Esophagus (tissue), 2 donors: ENCODE results near the gene DGUOK. TPM values are rescaled to one million over a fixed set of nuclear protein-coding genes. Genes with fewer than 3 reads are reported as not detected.

Experiments used
- H3K27ac ChIP-seq, 2 donors: one replicate each; pipeline ENCODE4 v1.5.1; 2013; ENCODE audit warnings: low read depth in 2 of 2, mild to moderate bottlenecking in 2 of 2, inconsistent platforms in 1 of 2, low read length in 1 of 2, moderate library complexity in 1 of 2
- H3K27me3 ChIP-seq, 2 donors: one replicate each; pipeline ENCODE4 v1.6.1; 2013; ENCODE audit warnings: low read length in 2 of 2, control low read depth in 1 of 2, mild to moderate bottlenecking in 1 of 2; ENCODE audit not compliant: insufficient read depth in 2 of 2, control insufficient read depth in 1 of 2
- H3K36me3 ChIP-seq, 2 donors: one replicate each; pipeline ENCODE4 v1.6.1; 2013; ENCODE audit warnings: low read length in 1 of 2; ENCODE audit not compliant: control insufficient read depth in 2 of 2, insufficient read depth in 2 of 2
- H3K4me1 ChIP-seq, 2 donors: one replicate each; pipeline ENCODE4 v1.6.1; 2013; ENCODE audit warnings: low read length in 1 of 2; ENCODE audit not compliant: control insufficient read depth in 2 of 2, insufficient read depth in 2 of 2
- H3K4me3 ChIP-seq, 2 donors: one replicate each; pipeline ENCODE4 v1.5.1; 2013; ENCODE audit warnings: low read length in 2 of 2, mild to moderate bottlenecking in 2 of 2, low read depth in 1 of 2, moderate library complexity in 1 of 2
- H3K9me3 ChIP-seq, 2 donors: one replicate each; pipeline ENCODE4 v1.6.1; 2013; ENCODE audit warnings: mild to moderate bottlenecking in 2 of 2, low read depth in 1 of 2, low read length in 1 of 2, moderate library complexity in 1 of 2; ENCODE audit not compliant: control insufficient read depth in 2 of 2, insufficient read depth in 1 of 2
- WGBS, 2 donors: extraction: QIAGEN DNeasy Blood & Tissue Kit; methylation state at CpG; one replicate each; pipeline ENCODE4 v1.1.7; 2013; 5-methylcytosine and 5-hydroxymethylcytosine counted together
- polyA plus RNA-seq, 2 donors: library from polyadenylated mRNA; stranded (reverse); fragments of 200-250 nt; gene quantifications; one replicate each; pipeline ENCODE4 v1.2.3, GENCODE V29; 2013
- donor health status: healthy with polysubstance abuse.
- donor health status: Bipolar disorder and iron deficiency.

The DGUOK gene
- polyA plus RNA-seq, 2 donors, result 42.8 to 45.6 TPM

DNA sequence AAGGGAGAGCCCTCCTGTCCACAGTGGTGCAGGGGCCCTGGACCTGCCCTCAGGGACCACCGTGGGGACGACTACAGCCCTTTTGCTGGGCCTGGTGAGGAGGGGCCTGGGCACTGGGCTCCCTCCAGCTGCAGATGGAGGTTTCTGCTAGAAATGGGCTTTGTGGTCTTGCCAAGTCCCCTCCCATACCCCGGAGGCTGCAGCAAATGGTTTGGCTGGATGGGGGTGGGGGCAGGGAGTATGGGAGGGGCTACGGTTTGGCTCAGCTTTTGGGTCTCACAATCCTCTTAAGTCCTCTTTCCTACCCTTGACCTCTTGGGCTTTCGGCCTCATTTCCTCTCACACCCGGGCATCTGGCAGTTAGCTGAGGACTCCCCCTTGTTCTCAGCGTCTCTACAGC, 79.8 kb downstream of the DGUOK start:
- Histone ChIP-seq H3K4me1 (peaks cover 17 to 39% of the 10 kb centered on the region in 2 donors), H3K27me3 (no peaks in the 10 kb centered on the region), H3K4me3 (no peak overlapping the region), H3K36me3 (peaks cover 0 to 8% of the 10 kb centered on the region in 2 donors), H3K27ac (no peak overlapping the region), H3K9me3 (no peaks in the 10 kb centered on the region)
- 28 to 36% methylated on average over 7 of the region's 7 CpGs for WGBS, 2 donors

DNA sequence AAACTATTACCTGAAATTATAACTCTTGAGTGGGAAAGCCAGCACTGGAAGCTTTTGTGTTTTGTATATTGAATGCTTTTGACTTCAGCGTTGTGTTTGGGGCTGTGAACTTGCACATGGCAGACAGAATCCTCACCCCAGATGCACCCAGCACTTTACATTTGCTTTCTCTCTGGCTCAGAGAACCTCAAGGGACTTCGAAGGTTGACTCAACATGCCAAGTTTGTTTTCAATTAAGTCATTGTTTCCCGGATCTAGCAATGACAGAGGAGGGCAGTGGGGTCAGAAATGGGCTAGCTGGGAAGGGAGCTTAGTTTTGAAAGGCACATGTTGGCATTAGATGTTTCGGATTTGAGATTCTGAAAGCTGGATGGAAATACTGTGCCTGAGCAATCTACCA, 80.4 kb downstream of the DGUOK start:
- no peak overlapping the region for H3K27ac ChIP-seq
- 56 to 60% methylated on average over 4 of the region's 4 CpGs for whole genome bisulfite sequencing, 2 donors
- no peak overlapping the region for H3K4me3 ChIP-seq
- peaks cover 14 to 33% of the 10 kb centered on the region in 2 donors for H3K4me1 ChIP-seq
- H3K36me3 ChIP-seq, result peaks cover 0 to 8% of the 10 kb centered on the region in 2 donors
- H3K9me3 ChIP-seq, result no peaks in the 10 kb centered on the region
- no peaks in the 10 kb centered on the region for H3K27me3 ChIP-seq

DNA sequence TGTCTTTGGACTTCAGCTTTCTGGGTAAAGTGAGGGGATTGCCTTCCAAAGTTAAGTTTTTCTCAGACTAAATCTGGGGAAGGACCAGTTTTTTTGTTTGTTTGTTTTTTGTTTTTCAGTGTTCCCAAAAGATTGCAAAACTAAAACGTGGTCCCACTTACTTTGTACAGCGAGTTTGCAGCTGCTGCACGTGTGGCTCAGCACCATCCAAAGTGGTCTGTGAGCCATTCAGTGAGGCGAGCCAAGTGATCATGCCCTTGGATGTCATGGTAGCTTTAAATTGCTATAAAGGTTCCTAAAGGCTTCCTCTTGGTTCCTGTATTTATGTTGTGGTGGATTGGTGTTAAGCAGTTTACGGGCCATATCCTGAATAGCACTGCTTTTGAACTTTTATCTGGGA, 81.0 kb downstream of the DGUOK start:
- H3K9me3 ChIP-seq, result no peaks in the 10 kb centered on the region
- H3K27me3 ChIP-seq, result no peaks in the 10 kb centered on the region
- peaks cover 14 to 32% of the 10 kb centered on the region in 2 donors for H3K4me1 ChIP-seq
- peaks cover 0 to 8% of the 10 kb centered on the region in 2 donors for H3K36me3 ChIP-seq
- H3K4me3 ChIP-seq, result no peak overlapping the region
- no peak overlapping the region for H3K27ac ChIP-seq
- WGBS, 2 donors, result 86 to 91% methylated on average over 5 of the region's 5 CpGs

Other genes starting within 250 kb of the DGUOK start
- 10 to 100 TPM; 47.5 to 47.6 TPM for gene TPRKB, start 189.5 kb upstream of the DGUOK start, polyA plus RNA-seq
- 10 to 100 TPM; 25.5 to 27.0 TPM for gene DUSP11, start 146.8 kb upstream of the DGUOK start, polyA plus RNA-seq
- not detected for gene C2orf78, start 142.7 kb upstream of the DGUOK start, polyA plus RNA-seq
- 10 to 100 TPM; 26.0 to 31.3 TPM for gene STAMBP, start 97.9 kb upstream of the DGUOK start, polyA plus RNA-seq
- gene ACTG2, start 33.9 kb upstream of the DGUOK start, polyA plus RNA-seq, result 100 to 1,000 TPM; 343 to 660 TPM
- gene TET3, start 58.0 kb downstream of the DGUOK start, polyA plus RNA-seq, result 1 to 10 TPM; 4.5 to 6.7 TPM
- gene BOLA3, start 221.0 kb downstream of the DGUOK start, polyA plus RNA-seq, result 10 to 100 TPM; 40.3 to 49.3 TPM